GM18870 (cell line): Measurements from ENCODE around the gene TNFRSF1B.

Source experiments
- ATAC-seq: cut with Tn5 transposase; IDR thresholded peaks from one replicate; pipeline ENCODE4 v1.9.1; 2021; ENCODE audit warnings: moderate library complexity; ENCODE audit not compliant: unreplicated experiment

TNFRSF1B gene

DNA sequence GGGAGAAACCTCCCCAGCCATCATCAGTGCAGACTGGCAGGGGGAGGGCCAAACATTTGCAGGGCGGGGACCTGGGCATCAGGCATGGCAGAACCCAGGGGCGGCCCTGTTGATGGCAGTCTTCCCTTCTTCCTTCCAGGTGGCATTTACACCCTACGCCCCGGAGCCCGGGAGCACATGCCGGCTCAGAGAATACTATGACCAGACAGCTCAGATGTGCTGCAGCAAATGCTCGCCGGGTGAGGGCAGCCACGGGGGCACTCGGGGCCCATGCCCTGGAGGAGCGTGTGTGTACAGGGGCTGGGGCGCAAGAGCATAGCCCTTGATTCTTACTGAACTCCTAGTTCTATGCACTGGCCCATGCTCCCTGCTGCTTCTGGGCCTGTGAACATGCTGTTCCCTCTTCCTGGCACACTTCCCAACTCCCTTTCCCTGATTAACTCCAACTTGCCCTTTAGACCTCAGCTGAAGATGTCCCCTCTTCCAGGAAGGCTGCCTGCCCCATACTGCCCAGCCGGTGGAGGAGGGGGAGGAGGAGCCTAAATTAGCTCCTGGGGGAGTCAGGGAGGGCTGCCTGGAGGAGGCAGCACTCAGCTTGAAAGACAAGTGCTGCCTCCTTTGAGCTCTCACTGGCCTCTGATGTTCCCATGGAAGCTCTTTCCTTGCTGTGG, 22.0 kb downstream of the TNFRSF1B start:
- ATAC-seq, result no peak

- ATAC-seq, result no peak
Observed at GRCh38 chr1:12189328-12189682, 22.5 kb downstream of the TNFRSF1B start.

DNA sequence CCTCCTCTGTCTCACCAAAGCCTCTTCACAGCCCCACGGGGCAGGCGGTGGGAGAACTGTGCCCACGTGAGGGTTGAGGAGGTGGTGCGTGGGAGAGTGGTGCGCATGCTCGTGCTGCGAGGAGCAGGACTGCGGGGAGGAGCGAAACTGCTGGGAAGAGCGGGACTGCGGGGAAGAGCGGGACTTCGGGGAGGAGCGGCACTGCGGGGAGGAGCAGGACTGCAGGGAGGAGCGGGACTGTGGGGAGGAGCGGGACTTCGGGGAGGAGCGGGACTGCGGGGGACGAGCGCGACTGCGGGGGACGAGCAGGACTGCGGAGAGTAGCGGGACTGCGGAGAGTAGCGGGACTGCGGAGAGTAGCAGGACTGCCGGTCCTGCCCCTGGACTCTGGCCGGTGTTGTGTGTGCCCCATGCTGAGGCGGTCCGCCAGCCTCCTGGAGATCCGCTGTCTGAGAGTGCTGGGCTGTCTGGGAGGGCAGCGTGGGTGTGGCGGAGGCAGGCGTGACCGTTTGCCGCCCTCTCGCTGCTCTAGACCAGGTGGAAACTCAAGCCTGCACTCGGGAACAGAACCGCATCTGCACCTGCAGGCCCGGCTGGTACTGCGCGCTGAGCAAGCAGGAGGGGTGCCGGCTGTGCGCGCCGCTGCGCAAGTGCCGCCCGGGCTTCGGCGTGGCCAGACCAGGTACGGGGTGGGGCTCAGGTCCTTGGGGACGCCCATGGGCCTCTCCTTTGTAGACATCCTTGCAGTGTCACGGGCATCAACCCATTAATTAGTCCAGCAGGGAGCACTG, 24.6 kb downstream of the TNFRSF1B start:
- no peak for ATAC-seq

- no peak for ATAC-seq
Observed at GRCh38 chr1:12194666-12195216, 27.9 kb downstream of the TNFRSF1B start.

DNA sequence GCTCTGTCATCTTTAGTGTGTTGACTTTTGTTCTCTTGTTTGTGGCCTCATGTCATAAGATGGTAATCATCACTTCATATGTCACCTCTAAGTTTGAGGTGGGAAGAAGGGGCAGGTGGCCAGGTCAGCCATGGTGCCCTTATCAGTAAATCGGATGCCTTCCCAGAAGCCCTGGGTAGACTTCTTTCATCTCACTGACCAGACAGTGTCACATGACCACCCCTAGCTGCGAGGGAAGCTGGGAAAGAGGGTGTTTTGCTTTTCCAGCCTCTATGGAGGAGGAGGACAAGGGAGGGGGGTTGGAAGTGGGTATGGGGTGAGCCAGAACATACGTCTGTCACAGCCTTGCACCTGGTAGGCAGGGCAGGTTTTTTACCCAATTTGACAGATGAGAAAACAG, 28.6 kb downstream of the TNFRSF1B start:
- ATAC-seq, result no peak

GRCh38 chr1:12196641-12197482, 30.1 kb downstream of the TNFRSF1B start:
- no peak for ATAC-seq

DNA sequence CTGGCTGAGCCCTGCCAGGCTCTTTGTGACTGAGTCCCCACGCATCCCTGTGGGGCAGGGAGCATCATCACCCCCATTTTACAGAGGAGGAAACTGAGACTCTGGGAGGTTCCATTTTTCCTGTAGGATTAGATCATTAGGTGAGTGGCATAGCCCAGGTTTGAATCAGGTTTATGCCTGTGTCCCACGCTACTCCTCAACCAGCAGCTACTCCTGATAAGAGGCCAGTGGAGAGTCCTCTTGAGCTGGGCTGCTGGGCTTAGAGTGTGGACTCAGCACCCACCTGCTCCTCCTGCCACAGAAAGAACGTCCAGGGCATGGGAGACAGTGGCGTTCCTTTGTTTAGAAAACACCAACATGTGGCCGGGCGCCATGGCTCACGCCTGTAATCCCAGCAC, 30.7 kb downstream of the TNFRSF1B start:
- ATAC-seq, result no peak

DNA sequence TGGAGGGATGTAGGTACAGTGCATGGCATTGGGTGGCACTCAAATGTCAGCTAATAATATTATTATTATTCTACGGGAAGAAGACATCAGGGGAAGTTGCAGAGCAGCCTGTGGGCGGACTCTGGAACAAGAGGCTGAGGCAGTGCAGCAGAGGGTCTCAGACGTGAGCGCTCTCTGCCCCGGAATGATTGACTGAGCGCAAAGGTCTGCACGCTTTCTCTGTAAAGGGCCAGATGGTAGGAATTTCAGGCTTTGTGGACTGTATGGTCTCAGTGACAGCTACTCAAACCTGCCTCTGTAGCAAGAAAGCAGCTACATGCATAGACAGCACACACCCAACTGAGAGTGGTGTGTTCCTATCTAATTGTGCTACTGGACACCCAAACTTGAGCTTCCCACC, 33.4 kb downstream of the TNFRSF1B start:
- no peak for ATAC-seq

GRCh38 chr1:12201352-12202189, 34.8 kb downstream of the TNFRSF1B start:
- no peak for ATAC-seq

DNA sequence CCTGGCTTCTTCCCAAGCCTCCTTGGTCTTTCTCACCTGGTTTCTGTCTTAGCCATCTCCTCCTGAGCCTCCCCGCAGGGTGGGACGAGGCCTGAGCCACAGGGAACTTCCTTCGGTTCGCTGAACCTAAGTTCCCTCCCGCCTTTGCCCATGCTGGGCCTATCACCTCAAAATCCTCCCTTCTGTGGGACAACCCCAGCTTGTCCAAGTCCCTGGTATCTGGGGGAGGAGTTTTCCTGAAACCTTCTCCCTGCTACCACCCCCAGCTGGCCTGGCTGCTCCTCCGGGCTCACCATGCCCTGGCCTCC, 35.4 kb downstream of the TNFRSF1B start:
- no peak for ATAC-seq

DNA sequence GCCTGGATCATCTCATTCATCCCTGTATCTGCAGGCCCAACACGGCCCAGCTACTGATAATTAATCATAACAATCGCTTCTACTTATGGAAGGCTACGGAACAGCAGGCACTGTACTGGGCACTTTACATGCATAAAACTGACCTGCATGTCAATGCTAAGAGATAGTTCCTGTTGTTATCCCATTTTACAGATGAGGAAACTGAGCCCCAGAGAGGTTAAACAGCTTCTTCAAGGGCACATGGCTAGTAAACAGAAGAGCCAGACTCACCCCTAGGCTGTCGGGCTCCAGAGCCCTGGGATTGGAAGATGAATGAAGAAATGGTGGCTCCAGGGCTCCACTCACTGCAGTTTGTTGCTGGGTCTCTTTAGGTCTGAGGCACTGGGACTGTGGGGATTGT, 35.8 kb downstream of the TNFRSF1B start:
- no peak for ATAC-seq

DNA sequence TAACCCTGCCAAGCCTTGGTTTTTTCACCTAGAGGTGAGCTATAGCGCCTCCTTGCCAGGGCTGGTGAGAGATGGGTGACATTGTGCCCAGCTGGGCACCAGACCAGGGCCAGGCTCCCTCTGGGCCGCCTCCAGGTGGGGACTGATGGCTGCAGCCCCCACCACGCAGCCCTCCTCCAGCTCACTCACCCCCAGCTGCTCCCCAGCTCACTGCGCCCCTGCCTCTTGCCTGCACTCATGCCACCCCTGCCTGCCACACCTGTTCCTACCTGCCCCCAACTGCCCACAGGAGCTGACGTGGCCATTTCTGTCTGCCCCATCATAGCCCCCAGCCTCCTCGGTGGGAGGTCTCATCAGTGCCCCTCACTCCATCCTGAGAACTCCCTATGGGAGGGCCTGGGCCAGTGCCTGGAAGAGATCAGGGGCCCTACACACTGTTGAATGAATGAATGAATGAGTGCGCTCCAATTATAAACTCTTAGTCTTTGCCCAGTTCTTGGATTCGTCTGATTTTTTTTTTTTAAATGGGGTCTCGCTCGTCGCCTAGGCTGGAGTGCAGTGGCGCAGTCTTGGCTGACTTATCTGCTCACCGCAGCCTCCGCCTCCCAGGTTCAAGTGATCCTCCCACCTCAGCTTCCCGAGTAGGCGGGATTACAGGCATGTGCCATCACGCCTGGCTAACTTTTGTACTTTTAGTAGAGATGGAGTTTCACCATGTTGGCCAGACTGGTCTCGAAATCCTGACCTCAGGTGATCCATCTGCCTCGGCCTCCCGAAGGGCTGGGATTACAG, 36.6 kb downstream of the TNFRSF1B start:
- ATAC-seq, result no peak

- ATAC-seq, result no peak
Observed at GRCh38 chr1:12204140-12204539, 37.3 kb downstream of the TNFRSF1B start.

- ATAC-seq, result no peak
Observed at GRCh38 chr1:12204754-12205658, 38.2 kb downstream of the TNFRSF1B start.

DNA sequence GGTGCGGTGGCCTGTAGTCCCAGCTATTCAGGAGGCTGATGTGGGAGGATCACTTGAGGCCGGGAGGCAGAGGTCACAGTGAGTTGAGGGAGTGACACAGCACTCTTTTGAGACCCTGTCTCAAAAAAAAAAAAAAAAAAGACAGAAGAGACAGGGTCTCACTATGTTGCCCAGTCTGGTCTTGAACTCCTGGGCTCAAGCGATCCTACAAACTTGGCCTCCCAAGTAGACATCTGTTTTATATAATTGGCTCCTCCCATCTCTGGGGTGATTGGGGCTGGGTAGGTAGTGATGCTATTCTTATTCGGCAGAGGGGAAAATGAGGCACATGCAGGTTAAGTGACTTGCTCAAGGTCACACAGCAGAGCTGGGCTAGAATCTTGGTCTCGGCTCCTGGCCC, 39.4 kb downstream of the TNFRSF1B start:
- no peak for ATAC-seq

DNA sequence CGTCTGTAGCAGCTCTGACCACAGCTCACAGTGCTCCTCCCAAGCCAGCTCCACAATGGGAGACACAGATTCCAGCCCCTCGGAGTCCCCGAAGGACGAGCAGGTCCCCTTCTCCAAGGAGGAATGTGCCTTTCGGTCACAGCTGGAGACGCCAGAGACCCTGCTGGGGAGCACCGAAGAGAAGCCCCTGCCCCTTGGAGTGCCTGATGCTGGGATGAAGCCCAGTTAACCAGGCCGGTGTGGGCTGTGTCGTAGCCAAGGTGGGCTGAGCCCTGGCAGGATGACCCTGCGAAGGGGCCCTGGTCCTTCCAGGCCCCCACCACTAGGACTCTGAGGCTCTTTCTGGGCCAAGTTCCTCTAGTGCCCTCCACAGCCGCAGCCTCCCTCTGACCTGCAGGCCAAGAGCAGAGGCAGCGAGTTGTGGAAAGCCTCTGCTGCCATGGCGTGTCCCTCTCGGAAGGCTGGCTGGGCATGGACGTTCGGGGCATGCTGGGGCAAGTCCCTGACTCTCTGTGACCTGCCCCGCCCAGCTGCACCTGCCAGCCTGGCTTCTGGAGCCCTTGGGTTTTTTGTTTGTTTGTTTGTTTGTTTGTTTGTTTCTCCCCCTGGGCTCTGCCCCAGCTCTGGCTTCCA, 40.1 kb downstream of the TNFRSF1B start:
- ATAC-seq, result no peak

DNA sequence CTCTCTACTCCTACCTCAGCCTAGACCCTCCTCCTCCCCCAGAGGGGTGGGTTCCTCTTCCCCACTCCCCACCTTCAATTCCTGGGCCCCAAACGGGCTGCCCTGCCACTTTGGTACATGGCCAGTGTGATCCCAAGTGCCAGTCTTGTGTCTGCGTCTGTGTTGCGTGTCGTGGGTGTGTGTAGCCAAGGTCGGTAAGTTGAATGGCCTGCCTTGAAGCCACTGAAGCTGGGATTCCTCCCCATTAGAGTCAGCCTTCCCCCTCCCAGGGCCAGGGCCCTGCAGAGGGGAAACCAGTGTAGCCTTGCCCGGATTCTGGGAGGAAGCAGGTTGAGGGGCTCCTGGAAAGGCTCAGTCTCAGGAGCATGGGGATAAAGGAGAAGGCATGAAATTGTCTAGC, 41.5 kb downstream of the TNFRSF1B start:
- ATAC-seq, result no peak

DNA sequence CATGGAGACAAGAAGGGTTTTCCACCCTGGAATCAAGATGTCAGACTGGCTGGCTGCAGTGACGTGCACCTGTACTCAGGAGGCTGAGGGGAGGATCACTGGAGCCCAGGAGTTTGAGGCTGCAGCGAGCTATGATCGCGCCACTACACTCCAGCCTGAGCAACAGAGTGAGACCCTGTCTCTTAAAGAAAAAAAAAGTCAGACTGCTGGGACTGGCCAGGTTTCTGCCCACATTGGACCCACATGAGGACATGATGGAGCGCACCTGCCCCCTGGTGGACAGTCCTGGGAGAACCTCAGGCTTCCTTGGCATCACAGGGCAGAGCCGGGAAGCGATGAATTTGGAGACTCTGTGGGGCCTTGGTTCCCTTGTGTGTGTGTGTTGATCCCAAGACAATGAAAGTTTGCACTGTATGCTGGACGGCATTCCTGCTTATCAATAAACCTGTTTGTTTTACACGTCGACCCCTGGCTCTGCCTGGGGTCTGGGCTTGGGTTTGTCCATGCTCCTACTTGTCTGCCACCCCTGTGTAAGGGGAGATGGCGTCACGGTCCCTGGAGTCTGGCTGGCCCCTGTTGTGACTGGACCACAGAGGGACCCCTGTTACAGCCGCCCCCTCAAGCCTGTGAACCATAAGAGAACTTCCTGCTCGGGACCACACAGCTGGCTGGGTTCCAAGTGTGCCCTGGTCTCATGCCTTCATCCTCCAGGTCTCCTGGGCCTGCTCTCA, 42.1 kb downstream of the TNFRSF1B start:
- no peak for ATAC-seq
